ENCODE measurements around the gene VIT.
"Not testable (repeated sequence)": the region's sequence is repeated elsewhere in the genome, so short reads cannot be mapped to it uniquely, and the experiment has no call there.

GRCh38 chr2:36688291-36688690, 8.2 kb upstream of the VIT start:
- TF ChIP-seq, protein P1, sequence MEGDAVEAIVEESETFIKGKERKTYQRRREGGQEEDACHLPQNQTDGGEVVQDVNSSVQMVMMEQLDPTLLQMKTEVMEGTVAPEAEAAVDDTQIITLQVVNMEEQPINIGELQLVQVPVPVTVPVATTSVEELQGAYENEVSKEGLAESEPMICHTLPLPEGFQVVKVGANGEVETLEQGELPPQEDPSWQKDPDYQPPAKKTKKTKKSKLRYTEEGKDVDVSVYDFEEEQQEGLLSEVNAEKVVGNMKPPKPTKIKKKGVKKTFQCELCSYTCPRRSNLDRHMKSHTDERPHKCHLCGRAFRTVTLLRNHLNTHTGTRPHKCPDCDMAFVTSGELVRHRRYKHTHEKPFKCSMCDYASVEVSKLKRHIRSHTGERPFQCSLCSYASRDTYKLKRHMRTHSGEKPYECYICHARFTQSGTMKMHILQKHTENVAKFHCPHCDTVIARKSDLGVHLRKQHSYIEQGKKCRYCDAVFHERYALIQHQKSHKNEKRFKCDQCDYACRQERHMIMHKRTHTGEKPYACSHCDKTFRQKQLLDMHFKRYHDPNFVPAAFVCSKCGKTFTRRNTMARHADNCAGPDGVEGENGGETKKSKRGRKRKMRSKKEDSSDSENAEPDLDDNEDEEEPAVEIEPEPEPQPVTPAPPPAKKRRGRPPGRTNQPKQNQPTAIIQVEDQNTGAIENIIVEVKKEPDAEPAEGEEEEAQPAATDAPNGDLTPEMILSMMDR (IDR thresholded peaks at IDR 0.05; ENCODE audit: low read length): not testable (repeated sequence)
- not testable (repeated sequence) for TF ChIP-seq EZH2 (optimal IDR thresholded peaks at IDR 0.05; ENCODE audit: low read depth, low read length); EZH2phosphoT487 (IDR thresholded peaks at IDR 0.05; ENCODE audit: low read length)
